GM18520 (cell line): ENCODE results near the gene ASB3.
"Not testable (repeated sequence)": the region's sequence is repeated elsewhere in the genome, so short reads cannot be mapped to it uniquely, and the experiment has no call there.

Source experiments
- ATAC-seq: cut with Tn5 transposase; IDR thresholded peaks from one replicate; pipeline ENCODE4 v1.9.1; 2021; ENCODE audit not compliant: unreplicated experiment

Gene ASB3

GRCh38 chr2:53740170-53740569 lies 46.6 kb downstream of the ASB3 start:
- ATAC-seq: no peak

- no peak for ATAC-seq
Observed at GRCh38 chr2:53739032-53739431, 47.7 kb downstream of the ASB3 start.

GRCh38 chr2:53737091-53737490 lies 49.7 kb downstream of the ASB3 start:
- ATAC-seq: no peak

- ATAC-seq: no peak
Observed at GRCh38 chr2:53729143-53729762, 57.5 kb downstream of the ASB3 start.

GRCh38 chr2:53727921-53728320 lies 58.8 kb downstream of the ASB3 start:
- ATAC-seq: no peak

- no peak for ATAC-seq
Observed at GRCh38 chr2:53725662-53726061, 61.1 kb downstream of the ASB3 start.

- no peak for ATAC-seq
Observed at GRCh38 chr2:53724536-53724935, 62.2 kb downstream of the ASB3 start.

- not testable (repeated sequence) for ATAC-seq
Observed at GRCh38 chr2:53720944-53721343, 65.8 kb downstream of the ASB3 start.

GRCh38 chr2:53715568-53715967 lies 71.2 kb downstream of the ASB3 start:
- no peak for ATAC-seq

GRCh38 chr2:53711271-53711780 lies 75.4 kb downstream of the ASB3 start:
- ATAC-seq: no peak

- no peak for ATAC-seq
Observed at GRCh38 chr2:53708988-53709387, 77.8 kb downstream of the ASB3 start.

GRCh38 chr2:53701221-53701620 lies 85.5 kb downstream of the ASB3 start:
- ATAC-seq: no peak

- ATAC-seq: no peak
Observed at GRCh38 chr2:53697686-53698085, 89.1 kb downstream of the ASB3 start.

- ATAC-seq: no peak
Observed at GRCh38 chr2:53697092-53697491, 89.7 kb downstream of the ASB3 start.

- ATAC-seq: no peak
Observed at GRCh38 chr2:53695575-53695974, 91.2 kb downstream of the ASB3 start.

- ATAC-seq: no peak
Observed at GRCh38 chr2:53694096-53694771, 92.5 kb downstream of the ASB3 start.

- no peak for ATAC-seq
Observed at GRCh38 chr2:53690876-53691275, 95.9 kb downstream of the ASB3 start.

GRCh38 chr2:53672881-53673522 lies 113.8 kb downstream of the ASB3 start:
- no peak for ATAC-seq

- ATAC-seq: no peak
Observed at GRCh38 chr2:53670331-53670730, 116.4 kb downstream of the ASB3 start.

- ATAC-seq: no peak
Observed at GRCh38 chr2:53668624-53669026, 118.1 kb downstream of the ASB3 start.

GRCh38 chr2:53667130-53667529 lies 119.6 kb downstream of the ASB3 start:
- not testable (repeated sequence) for ATAC-seq

- no peak for ATAC-seq
Observed at GRCh38 chr2:53660886-53661285, 125.9 kb downstream of the ASB3 start.
